ENCODE data around the gene PLEK2. TPM values are rescaled to one million over a fixed set of nuclear protein-coding genes. Genes with fewer than 3 reads are reported as not detected.
A peak's percentile ranks its signal among the peaks of the same experiment; 100 is the strongest.

Gene PLEK2
- total RNA-seq, 1 experiment from 2014 or later = 0.34 TPM

GRCh38 chr14:67397536-67397935, 14.4 kb downstream of the PLEK2 start:
- no peak for DNase-seq (ENCODE audit: low read depth)

- DNase-seq (ENCODE audit: low read depth) = peak; percentile 17
These were observed 15.5 kb downstream of the PLEK2 start for GRCh38 chr14:67396381-67396970.

GRCh38 chr14:67395876-67396189, 16.1 kb downstream of the PLEK2 start:
- no peak for DNase-seq (ENCODE audit: low read depth)

- DNase-seq (ENCODE audit: low read depth) = no peak
These were observed 16.7 kb downstream of the PLEK2 start for GRCh38 chr14:67395086-67395875.

GRCh38 chr14:67393689-67394088, 18.3 kb downstream of the PLEK2 start:
- peak; percentile 15 for DNase-seq (ENCODE audit: low read depth)

GRCh38 chr14:67392800-67393199, 19.2 kb downstream of the PLEK2 start:
- no peak for DNase-seq (ENCODE audit: low read depth)

- no peak for DNase-seq (ENCODE audit: low read depth)
These were observed 19.8 kb downstream of the PLEK2 start for GRCh38 chr14:67392123-67392522.

GRCh38 chr14:67391268-67391667, 20.7 kb downstream of the PLEK2 start:
- no peak for DNase-seq (ENCODE audit: low read depth)

- no peak for DNase-seq (ENCODE audit: low read depth)
These were observed 22.0 kb downstream of the PLEK2 start for GRCh38 chr14:67389811-67390534.

GRCh38 chr14:67389275-67389674, 22.7 kb downstream of the PLEK2 start:
- DNase-seq (ENCODE audit: low read depth) = no peak

- DNase-seq (ENCODE audit: low read depth) = no peak
These were observed 24.8 kb downstream of the PLEK2 start for GRCh38 chr14:67387195-67387594.

GRCh38 chr14:67385618-67386017, 26.3 kb downstream of the PLEK2 start:
- no peak for DNase-seq (ENCODE audit: low read depth)

- no peak for DNase-seq (ENCODE audit: low read depth)
These were observed 26.8 kb downstream of the PLEK2 start for GRCh38 chr14:67385120-67385519.

GRCh38 chr14:67377916-67378315, 34.0 kb downstream of the PLEK2 start:
- no peak for DNase-seq (ENCODE audit: low read depth)

- no peak for DNase-seq (ENCODE audit: low read depth)
These were observed 38.6 kb downstream of the PLEK2 start for GRCh38 chr14:67373347-67373746.

GRCh38 chr14:67372833-67373232, 39.1 kb downstream of the PLEK2 start:
- DNase-seq (ENCODE audit: low read depth) = no peak

- no peak for DNase-seq (ENCODE audit: low read depth)
These were observed 40.5 kb downstream of the PLEK2 start for GRCh38 chr14:67371247-67372148.

- peak; percentile 51 for DNase-seq (ENCODE audit: low read depth)
These were observed 41.1 kb downstream of the PLEK2 start for GRCh38 chr14:67370830-67371229.

GRCh38 chr14:67365476-67365875, 46.5 kb downstream of the PLEK2 start:
- no peak for DNase-seq (ENCODE audit: low read depth)

GRCh38 chr14:67360470-67361206, 51.3 kb downstream of the PLEK2 start:
- no peak for DNase-seq (ENCODE audit: low read depth)
